ENCODE measurements around the gene LPIN1. TPM values are rescaled to one million over a fixed set of nuclear protein-coding genes. Genes with fewer than 3 reads are reported as not detected.

LPIN1 gene
- total and polyA plus RNA-seq, 2 of the 13 experiments (the other 11 are each of a cell fraction or from before 2014, with no cell fraction given) = 9.7 to 19.4 TPM

DNA sequence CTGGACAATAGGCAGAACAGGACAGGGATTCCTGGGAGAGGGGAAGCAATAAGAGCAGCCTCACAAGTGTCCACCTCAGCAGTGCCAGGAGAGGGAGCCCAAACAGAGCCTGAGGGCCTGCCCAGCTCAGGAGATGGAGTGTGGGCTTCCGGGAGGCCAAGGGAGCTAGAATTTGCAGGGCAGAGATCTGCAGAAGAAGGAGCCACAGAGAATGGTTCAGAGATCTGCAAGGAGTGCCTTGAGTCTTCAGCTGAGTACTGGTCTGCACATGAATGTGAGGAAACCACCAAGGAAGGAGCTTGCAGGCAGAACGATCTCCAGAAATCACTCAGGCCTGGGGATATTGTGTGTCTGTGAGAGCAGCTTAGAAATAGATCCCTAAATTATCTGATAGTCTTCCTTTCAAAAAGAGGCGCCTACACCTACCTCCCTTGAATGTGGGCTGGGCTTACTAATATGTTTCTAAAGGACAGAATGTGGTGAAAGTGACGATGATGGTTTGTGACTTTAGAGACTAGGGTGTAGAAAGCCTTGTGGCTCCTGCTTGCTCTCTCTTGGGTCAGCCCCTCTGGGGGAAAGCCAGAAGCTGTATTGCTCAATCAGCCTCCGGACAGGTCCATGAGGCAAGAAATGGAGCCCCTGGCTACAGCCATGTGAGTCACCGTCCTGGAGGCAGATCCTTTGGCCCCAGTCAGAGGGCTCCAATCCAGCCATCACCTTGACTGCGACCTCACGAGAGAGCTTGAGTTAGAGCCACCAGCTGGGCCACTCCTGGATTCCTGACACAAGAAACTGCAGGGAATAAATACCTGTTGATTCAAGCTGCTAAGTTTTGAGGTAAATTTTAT lies 7.6 kb upstream of the LPIN1 start (continued):
- TF ChIP-seq ZNF570 (CRISPR knock-in tag; IDR thresholded peaks at IDR 0.05; ENCODE audit: borderline replicate concordance) = no peak
- no peak for TF ChIP-seq YEATS4 (CRISPR knock-in tag; IDR thresholded peaks at IDR 0.05; ENCODE audit: borderline replicate concordance)
- TF ChIP-seq LCORL (IDR thresholded peaks at IDR 0.05) = no peak
- TF ChIP-seq LCORL (CRISPR knock-in tag; IDR thresholded peaks at IDR 0.05) = peak; percentile 79; the same call in 1 of the 2 replicates
- peak; percentile 67; the same call in 1 of the 2 replicates for TF ChIP-seq ZNF605 (CRISPR knock-in tag; IDR thresholded peaks at IDR 0.05)
- TF ChIP-seq ZNF557 (CRISPR knock-in tag; IDR thresholded peaks at IDR 0.05) = 0 out of 2 replicates have a peak, but pooled peaks have one; percentile 21
- TF ChIP-seq ZNF713 (CRISPR knock-in tag; IDR thresholded peaks at IDR 0.05) = no peak
- TF ChIP-seq ZBTB7A (CRISPR knock-in tag; IDR thresholded peaks at IDR 0.05) = peak; percentile 46; the same call in 1 of the 2 replicates
- TF ChIP-seq ZSCAN31 (CRISPR knock-in tag; IDR thresholded peaks at IDR 0.05; ENCODE audit: low read depth) = no peak
- TF ChIP-seq RNF2 (conservative IDR thresholded peaks at IDR 0.05; ENCODE audit: low read depth) = no peak
- TF ChIP-seq ZFP1 (CRISPR knock-in tag; IDR thresholded peaks at IDR 0.05) = no peak
- TF ChIP-seq, protein P1, sequence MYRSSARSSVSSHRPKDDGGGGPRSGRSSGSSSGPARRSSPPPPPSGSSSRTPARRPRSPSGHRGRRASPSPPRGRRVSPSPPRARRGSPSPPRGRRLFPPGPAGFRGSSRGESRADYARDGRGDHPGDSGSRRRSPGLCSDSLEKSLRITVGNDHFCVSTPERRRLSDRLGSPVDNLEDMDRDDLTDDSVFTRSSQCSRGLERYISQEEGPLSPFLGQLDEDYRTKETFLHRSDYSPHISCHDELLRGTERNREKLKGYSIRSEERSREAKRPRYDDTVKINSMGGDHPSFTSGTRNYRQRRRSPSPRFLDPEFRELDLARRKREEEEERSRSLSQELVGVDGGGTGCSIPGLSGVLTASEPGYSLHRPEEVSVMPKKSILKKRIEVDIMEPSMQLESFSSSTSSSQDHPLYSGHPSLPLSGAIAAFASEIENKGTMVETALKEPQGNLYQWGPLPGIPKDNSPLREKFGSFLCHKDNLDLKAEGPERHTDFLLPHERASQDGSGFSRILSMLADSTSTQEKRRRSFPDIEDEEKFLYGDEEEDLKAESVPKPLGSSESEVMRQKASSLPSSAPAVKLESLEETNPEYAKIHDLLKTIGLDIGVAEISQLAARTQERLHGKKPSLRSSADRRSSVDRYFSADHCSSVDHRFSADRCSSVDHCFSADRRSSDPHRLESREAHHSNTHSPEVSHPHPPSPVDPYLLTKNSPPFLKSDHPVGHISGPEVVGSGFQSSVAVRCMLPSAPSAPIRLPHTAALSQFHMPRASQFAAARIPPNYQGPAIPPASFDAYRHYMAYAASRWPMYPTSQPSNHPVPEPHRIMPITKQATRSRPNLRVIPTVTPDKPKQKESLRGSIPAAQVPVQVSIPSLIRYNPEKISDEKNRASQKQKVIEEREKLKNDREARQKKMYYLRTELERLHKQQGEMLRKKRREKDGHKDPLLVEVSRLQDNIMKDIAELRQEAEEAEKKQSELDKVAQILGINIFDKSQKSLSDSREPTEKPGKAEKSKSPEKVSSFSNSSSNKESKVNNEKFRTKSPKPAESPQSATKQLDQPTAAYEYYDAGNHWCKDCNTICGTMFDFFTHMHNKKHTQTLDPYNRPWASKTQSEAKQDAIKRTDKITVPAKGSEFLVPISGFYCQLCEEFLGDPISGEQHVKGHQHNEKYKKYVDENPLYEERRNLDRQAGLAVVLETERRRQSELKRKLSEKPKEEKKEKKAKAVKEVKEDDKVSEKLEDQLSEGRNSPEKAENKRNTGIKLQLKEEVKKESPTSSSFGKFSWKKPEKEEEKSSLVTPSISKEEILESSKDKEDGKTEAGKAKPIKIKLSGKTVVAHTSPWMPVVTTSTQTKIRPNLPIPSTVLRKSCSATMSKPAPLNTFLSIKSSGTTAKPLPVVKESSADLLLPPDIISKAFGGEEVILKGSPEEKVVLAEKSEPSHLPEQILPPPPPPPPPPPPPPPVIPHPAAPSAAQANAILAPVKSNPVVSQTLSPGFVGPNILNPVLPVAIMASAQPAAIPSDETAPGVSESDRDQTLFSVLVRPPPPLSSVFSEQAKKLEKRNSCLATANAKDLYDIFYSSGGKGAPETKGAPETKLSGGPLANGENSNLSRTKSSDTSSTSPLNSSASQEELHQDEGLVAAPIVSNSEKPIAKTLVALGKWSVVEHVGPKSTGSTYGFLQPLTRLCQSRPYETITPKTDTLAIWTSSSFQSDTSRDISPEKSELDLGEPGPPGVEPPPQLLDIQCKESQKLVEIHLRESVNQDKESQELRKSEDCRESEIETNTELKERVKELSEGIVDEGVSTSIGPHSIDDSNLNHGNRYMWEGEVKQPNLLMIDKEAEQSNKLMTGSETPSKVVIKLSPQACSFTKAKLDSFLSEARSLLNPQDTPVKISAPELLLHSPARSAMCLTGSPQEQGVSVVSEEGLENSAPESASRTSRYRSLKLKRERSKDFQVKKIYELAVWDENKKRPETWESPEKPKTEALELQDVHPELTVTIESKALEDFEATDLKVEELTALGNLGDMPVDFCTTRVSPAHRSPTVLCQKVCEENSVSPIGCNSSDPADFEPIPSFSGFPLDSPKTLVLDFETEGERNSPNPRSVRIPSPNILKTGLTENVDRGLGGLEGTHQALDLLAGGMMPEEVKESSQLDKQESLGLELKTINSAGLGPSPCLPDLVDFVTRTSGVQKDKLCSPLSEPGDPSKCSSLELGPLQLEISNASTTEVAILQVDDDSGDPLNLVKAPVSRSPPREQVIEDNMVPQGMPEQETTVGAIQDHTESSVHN (CRISPR knock-in tag; IDR thresholded peaks at IDR 0.05) = no peak
- TF ChIP-seq, protein P2, sequence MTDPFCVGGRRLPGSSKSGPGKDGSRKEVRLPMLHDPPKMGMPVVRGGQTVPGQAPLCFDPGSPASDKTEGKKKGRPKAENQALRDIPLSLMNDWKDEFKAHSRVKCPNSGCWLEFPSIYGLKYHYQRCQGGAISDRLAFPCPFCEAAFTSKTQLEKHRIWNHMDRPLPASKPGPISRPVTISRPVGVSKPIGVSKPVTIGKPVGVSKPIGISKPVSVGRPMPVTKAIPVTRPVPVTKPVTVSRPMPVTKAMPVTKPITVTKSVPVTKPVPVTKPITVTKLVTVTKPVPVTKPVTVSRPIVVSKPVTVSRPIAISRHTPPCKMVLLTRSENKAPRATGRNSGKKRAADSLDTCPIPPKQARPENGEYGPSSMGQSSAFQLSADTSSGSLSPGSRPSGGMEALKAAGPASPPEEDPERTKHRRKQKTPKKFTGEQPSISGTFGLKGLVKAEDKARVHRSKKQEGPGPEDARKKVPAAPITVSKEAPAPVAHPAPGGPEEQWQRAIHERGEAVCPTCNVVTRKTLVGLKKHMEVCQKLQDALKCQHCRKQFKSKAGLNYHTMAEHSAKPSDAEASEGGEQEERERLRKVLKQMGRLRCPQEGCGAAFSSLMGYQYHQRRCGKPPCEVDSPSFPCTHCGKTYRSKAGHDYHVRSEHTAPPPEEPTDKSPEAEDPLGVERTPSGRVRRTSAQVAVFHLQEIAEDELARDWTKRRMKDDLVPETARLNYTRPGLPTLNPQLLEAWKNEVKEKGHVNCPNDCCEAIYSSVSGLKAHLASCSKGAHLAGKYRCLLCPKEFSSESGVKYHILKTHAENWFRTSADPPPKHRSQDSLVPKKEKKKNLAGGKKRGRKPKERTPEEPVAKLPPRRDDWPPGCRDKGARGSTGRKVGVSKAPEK (CRISPR knock-in tag; IDR thresholded peaks at IDR 0.05; ENCODE audit: borderline replicate concordance) = 0 out of 2 replicates have a peak, but pooled peaks have one; percentile 28
- TF ChIP-seq, protein P3, sequence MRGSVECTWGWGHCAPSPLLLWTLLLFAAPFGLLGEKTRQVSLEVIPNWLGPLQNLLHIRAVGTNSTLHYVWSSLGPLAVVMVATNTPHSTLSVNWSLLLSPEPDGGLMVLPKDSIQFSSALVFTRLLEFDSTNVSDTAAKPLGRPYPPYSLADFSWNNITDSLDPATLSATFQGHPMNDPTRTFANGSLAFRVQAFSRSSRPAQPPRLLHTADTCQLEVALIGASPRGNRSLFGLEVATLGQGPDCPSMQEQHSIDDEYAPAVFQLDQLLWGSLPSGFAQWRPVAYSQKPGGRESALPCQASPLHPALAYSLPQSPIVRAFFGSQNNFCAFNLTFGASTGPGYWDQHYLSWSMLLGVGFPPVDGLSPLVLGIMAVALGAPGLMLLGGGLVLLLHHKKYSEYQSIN (CRISPR knock-in tag; IDR thresholded peaks at IDR 0.05; ENCODE audit: borderline replicate concordance) = no peak
- TF ChIP-seq ZBTB7B (CRISPR knock-in tag; IDR thresholded peaks at IDR 0.05) = no peak
- TF ChIP-seq HDAC6 (IDR thresholded peaks at IDR 0.05; ENCODE audit: low read depth, low read length) = no peak
- no peak for TF ChIP-seq ZBTB42 (CRISPR knock-in tag; IDR thresholded peaks at IDR 0.05)
- no peak for TF ChIP-seq JARID2 (CRISPR knock-in tag; IDR thresholded peaks at IDR 0.05; ENCODE audit: insufficient replicate concordance)
